Activated CD4-positive, alpha-beta T cell treated with anti-CD3 and anti-CD28 coated beads, Interleukin-2, amount 10 ng/mL, durations not matched to agents 24 days and 14 days (primary cell): ENCODE measurements around the gene UBR7. TPM values are rescaled to one million over a fixed set of nuclear protein-coding genes. Genes with fewer than 3 reads are reported as not detected.

Experiments
- DNase-seq: peaks from one replicate; pipeline ENCODE4 v3.0.0; 2022
- H3K27ac Mint-ChIP-seq: one replicate; pipeline ENCODE4 v1.8.0; 2022; ENCODE audit warnings: mild to moderate bottlenecking, mixed read lengths
- H3K27me3 Mint-ChIP-seq: one replicate; pipeline ENCODE4 v1.8.0; 2022; ENCODE audit warnings: mixed read lengths
- H3K36me3 Mint-ChIP-seq: one replicate; pipeline ENCODE4 v1.8.0; 2022; ENCODE audit warnings: low read depth, mild to moderate bottlenecking, mixed read lengths
- H3K4me1 Mint-ChIP-seq: one replicate; pipeline ENCODE4 v1.8.0; 2021; ENCODE audit warnings: mixed read lengths
- H3K4me3 Mint-ChIP-seq: one replicate; pipeline ENCODE4 v1.8.0; 2022; ENCODE audit warnings: mild to moderate bottlenecking, moderate library complexity, mixed read lengths
- H3K9me3 Mint-ChIP-seq: one replicate; pipeline ENCODE4 v1.8.0; 2021; ENCODE audit warnings: mixed read lengths
- intact Hi-C: fragments of 100-400 bp; cut with micrococcal nuclease; formaldehyde crosslinking; loops from one replicate; pipeline ENCODE4 v1.15.1; 2023
- total RNA-seq: library from RNA; stranded (reverse); gene quantifications from 2 replicates; pipeline ENCODE4 v1.2.3, GENCODE V29; 2022

UBR7 gene
- total RNA-seq, 1 donor from 2014 or later = 35.3 TPM

DNA sequence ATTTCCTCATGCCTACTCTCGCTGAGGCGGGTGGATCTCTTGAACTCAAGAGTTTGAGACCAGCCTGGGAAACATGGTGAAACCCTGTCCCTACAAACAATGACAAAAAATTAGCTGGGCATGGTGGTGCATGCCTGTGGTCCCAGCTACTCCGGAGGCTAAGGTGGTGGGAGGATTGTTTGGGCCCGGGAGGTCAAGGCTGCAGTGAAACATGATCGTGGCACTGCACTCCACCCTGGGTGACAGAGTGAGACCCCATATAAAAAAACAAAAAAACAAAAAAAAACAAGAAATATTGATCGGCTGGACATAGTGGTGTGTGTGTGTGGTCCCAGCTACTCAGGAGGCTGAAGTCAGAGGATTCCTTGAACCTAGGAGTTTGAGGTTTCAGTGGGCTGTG is 31.6 kb upstream of the UBR7 start:
- H3K36me3 Mint-ChIP-seq = no peaks in the 10 kb centered on the region
- H3K4me1 Mint-ChIP-seq = peaks cover 7% of the 10 kb centered on the region
- H3K27ac Mint-ChIP-seq = no peak overlapping the region
- intact Hi-C loops = loop anchor here (5.0 kb wide), 1 partner anchor 223 kb away; no protein-coding TSS in a partner anchor
- peaks cover 3% of the 10 kb centered on the region for H3K27me3 Mint-ChIP-seq
- H3K9me3 Mint-ChIP-seq = no peaks in the 10 kb centered on the region
- H3K4me3 Mint-ChIP-seq = no peak overlapping the region
- no peak for DNase-seq

DNA sequence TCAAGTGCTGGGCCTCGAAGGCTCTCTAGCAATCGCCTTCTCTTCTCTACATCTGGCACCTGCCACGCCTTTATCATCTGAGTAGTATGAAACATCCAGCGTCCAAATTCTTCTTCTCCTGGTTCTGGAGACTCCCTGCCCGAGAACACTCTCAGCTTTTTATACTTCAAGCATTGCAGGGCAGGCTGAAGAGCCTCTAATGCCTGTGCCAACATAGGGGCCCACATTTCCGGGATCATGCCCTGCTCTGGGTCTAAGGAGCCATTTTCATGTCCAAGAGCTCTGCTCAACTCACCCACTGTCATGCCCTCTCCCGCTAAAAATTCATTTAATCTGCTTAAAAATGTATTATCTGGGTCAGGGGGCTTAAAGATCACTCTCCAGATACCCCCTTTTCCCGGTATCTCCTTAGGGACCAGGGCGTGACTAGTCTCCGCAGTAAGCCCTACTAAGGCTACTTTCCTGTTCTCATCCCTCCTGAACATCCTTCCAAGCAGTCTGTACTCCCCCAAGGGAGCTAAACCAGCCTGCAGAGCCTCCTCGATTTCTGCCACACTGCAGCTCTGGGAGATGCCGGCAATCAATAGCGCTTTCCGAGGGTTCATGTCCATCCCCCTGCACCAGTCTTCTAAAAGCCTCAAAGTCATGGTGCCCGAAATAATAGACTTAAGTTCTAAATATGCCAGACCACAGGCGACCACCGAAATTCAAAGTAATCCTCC is 23.3 kb upstream of the UBR7 start:
- Mint-ChIP-seq H3K4me1 (peaks cover 24% of the 10 kb centered on the region), H3K4me3 (peak overlapping the region; percentile 95), H3K27ac (peak overlapping the region; percentile 90), H3K9me3 (no peaks in the 10 kb centered on the region), H3K27me3 (no peaks in the 10 kb centered on the region), H3K36me3 (peaks cover 21% of the 10 kb centered on the region)
- peak; percentile 59 for DNase-seq
- intact Hi-C loops = loop anchor here (2.0 kb wide), 1 partner anchor 69 kb away; the partner anchor contains the start of gene ITPK1

DNA sequence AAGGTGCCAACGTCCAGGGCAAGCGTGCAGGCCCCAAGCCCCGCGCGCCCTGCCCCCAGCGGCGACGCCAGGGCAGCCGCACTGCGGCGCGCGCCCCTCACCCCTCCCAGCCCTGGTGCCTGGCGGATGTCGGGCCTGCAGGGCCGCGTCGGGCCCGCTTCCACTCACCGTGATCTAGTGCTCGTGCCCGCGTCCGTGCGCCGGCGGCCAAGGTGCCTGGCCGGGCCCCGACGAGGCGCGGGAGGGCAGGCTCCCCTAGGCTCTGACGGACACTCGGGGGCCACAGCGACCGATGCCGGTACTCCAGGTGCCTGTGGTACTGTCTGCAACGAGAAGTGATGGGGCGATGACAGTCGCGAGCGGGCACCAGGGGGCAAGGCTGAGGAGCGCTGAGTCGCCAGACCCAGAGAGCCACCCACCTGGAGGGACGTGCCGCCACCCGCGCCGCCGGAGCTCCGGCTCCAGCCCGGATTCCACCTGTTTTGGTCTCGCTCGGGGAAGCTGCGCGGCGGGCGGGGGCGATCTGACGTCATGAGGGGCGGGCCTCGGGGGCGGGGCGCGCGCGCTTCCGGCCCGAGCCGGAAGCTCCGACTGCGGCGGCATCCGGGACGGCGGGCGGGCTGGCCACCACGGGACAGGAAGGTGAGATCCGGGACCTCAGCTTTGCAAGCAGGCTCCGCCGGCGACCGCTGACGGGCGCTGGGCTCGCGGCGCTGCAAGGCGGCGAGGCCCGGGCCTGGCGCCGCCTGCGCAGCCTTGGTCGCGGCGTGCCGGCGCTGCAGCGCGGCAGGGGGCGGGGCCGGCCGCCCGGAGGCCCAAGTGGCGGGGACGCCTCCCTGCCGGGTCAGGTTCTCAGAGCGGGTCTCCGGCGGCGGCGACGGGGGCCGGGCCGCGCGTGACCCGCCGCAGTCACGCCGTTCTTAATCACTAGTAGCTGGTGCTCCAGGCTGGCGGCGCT is 22.4 kb upstream of the UBR7 start, which contains the start of the genes LYSET and MOAP1:
LYSET (plus strand) TSS at position 927 of the 958 bp plus-strand sequence. CDS start 89 bp downstream, outside the sequence.
MOAP1 (minus strand) TSS at position 507 of the 958 bp plus-strand sequence. CDS start 655 bp downstream, outside the sequence.
- no peaks in the 10 kb centered on the region for H3K9me3 Mint-ChIP-seq
- H3K27me3 Mint-ChIP-seq = no peaks in the 10 kb centered on the region
- peak within 1 kb of the TSS; percentile 90 for H3K27ac Mint-ChIP-seq

DNA sequence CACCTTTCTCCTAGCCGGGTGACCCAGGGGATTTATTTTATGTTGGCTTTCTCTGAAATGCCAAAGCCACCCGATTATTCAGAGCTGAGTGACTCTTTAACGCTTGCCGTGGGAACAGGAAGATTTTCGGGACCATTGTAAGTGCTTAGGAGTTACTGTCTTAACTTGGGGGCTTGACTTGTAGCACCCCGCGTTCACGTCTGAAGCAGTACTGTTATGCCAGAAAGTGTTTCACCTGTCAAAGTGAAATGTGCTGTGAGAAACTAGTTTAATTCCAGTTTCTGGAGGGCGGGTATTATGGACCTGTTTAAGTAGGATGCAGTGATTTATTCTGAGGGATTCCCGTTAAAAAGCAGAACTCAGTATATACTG is 21.7 kb upstream of the UBR7 start:
- no peak for DNase-seq
- Mint-ChIP-seq H3K4me3 (peak overlapping the region; percentile 91), H3K4me1 (peaks cover 27% of the 10 kb centered on the region), H3K27me3 (no peaks in the 10 kb centered on the region), H3K9me3 (no peaks in the 10 kb centered on the region), H3K36me3 (peaks cover 26% of the 10 kb centered on the region), H3K27ac (peak overlapping the region; percentile 88)
- intact Hi-C loops = loop anchor here (1.0 to 2.0 kb wide), 2 partner anchors 22 to 71 kb away; partner anchors contain the start of genes GON7, ITPK1 and UBR7

More for the DNA sequence above, 22.4 kb upstream of the UBR7 start, which contains the start of the genes LYSET and MOAP1:
- Mint-ChIP-seq H3K4me3 (peak within 1 kb of the TSS; percentile 95), H3K4me1 (peaks cover 27% of the 10 kb centered on the region), H3K36me3 (peaks cover 24% of the 10 kb centered on the region)
- intact Hi-C loops = loop anchor here (1.0 to 2.0 kb wide), 2 partner anchors 23 to 70 kb away; partner anchors contain the start of genes GON7, ITPK1 and UBR7
- peak; percentile 96 for DNase-seq

DNA sequence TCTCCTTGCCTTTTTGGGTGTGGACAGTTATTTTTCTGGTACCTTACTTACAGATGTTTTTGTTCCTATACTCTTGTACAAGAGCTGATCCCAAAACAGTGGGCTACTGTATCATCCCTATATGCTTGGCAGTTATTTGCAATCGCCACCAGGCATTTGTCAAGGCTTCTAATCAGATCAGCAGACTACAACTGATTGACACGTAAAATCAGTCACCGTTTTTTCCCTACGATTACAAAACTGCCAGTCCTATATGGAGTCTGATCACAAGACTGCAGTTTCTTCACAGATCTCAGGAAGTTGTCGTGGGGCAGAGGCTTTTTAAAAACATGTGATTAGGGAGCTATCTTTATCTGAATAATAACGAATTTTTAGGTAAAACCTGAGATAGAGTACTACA is 20.6 kb upstream of the UBR7 start:
- no peak for DNase-seq
- peaks cover 26% of the 10 kb centered on the region for H3K36me3 Mint-ChIP-seq
- intact Hi-C loops = no loop called here
- no peak overlapping the region for H3K27ac Mint-ChIP-seq
- no peaks in the 10 kb centered on the region for H3K9me3 Mint-ChIP-seq
- H3K4me1 Mint-ChIP-seq = peaks cover 27% of the 10 kb centered on the region
- peak overlapping the region; percentile 47 for H3K4me3 Mint-ChIP-seq
- H3K27me3 Mint-ChIP-seq = no peaks in the 10 kb centered on the region

DNA sequence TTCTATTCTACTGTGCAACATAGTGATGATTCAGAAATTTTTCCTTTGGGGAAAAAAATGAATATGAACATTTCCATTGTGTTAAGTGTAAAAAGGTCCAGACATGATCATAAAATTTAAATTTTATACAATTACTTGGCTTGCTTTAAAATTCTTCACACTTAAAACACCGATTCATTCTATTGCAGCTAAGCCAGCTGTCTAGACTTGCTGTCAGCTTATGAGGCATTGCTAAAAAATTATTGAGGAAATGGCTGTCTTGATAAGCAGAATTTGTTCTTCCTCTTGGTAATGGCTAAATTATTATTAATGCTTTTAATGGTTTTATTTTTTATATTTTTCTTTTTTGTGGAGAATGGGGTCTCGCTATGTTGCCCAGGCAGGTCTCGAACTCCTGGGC is 20.1 kb upstream of the UBR7 start:
- Mint-ChIP-seq H3K4me1 (peaks cover 25% of the 10 kb centered on the region), H3K27me3 (no peaks in the 10 kb centered on the region), H3K4me3 (no peak overlapping the region), H3K27ac (no peak overlapping the region), H3K36me3 (peaks cover 22% of the 10 kb centered on the region), H3K9me3 (no peaks in the 10 kb centered on the region)
- no peak for DNase-seq
- intact Hi-C loops = no loop called here

DNA sequence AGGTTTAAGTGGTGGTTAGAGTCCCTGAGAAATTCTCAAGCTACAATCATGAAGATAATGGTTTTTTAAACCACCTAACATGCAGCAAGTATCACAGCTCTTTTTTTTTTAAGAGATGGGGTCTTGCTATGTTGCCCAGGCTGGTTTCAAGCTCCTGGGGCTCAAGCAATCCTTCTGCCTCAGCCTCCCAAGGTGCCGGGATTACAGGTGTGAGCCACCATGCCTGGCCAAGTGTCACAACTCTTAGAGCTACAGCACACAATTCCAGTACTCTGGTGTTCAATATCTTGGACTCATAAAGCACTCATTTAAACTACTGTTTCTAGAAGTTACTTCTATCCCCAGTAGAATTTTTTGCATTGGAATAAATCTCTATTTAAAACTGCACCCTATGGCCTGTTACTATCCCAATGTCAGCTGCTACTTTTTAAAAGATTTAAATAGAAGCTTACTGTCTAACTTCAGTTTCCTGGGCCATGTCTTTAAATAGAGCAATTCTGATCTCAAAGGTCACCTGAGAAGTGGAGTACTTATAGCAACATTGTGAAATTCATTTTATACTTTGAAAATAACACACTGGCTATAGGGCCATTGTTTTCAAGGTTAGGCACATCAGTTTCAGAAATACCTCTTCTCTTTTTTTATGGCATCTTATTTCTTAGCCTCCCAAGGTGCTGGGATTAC is 11.6 kb upstream of the UBR7 start:
- Mint-ChIP-seq H3K9me3 (no peaks in the 10 kb centered on the region), H3K27me3 (no peaks in the 10 kb centered on the region), H3K36me3 (peaks cover 5% of the 10 kb centered on the region), H3K27ac (no peak overlapping the region), H3K4me1 (no peaks in the 10 kb centered on the region), H3K4me3 (no peak overlapping the region)
- intact Hi-C loops = no loop called here
- no peak for DNase-seq

DNA sequence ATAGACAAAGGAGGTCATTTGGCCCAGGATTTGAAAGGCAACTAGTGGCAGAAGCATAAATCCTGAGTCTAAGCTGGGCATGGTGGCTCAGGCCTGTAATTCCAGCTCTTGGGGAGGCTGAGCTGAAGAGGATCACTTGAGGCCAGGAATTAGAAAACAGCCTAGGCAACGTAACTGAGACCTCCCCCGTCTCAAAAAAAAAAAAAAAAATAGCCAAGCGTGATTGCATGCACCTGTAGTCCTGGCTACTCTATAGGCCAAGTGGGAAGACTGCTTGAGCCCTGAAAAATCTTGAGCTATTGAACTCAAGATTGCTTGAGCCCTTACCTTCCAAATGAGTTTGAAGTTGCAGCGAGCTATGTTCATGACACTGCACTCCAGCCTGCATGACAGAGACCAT is 8.0 kb upstream of the UBR7 start:
- Mint-ChIP-seq H3K4me1 (no peaks in the 10 kb centered on the region), H3K27me3 (no peaks in the 10 kb centered on the region), H3K27ac (no peak overlapping the region), H3K4me3 (no peak overlapping the region), H3K36me3 (peaks cover 5% of the 10 kb centered on the region), H3K9me3 (no peaks in the 10 kb centered on the region)
- DNase-seq = no peak
- intact Hi-C loops = no loop called here

DNA sequence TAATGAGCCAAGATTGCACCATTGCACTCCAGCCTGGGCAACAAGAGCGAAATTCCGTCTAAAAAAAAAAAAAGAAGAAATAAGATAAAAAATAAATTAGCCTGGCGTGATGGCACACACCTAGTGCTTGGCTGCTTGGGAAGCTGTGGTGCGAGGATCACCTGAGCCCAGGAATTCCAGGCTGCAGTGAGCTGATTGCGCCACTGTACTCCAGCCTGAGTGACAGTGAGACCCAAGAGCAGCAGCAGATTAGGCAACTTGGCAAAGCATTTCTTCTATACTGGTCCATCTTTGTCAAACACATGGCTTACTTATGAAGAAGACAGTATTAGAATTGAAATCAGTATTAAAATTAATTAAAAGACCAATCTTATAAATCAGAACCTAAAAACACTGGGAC is 6.5 kb upstream of the UBR7 start:
- Mint-ChIP-seq H3K36me3 (peaks cover 11% of the 10 kb centered on the region), H3K27me3 (no peaks in the 10 kb centered on the region), H3K9me3 (no peaks in the 10 kb centered on the region), H3K4me3 (no peak overlapping the region), H3K27ac (no peak overlapping the region), H3K4me1 (peaks cover 9% of the 10 kb centered on the region)
- intact Hi-C loops = no loop called here
- no peak for DNase-seq

DNA sequence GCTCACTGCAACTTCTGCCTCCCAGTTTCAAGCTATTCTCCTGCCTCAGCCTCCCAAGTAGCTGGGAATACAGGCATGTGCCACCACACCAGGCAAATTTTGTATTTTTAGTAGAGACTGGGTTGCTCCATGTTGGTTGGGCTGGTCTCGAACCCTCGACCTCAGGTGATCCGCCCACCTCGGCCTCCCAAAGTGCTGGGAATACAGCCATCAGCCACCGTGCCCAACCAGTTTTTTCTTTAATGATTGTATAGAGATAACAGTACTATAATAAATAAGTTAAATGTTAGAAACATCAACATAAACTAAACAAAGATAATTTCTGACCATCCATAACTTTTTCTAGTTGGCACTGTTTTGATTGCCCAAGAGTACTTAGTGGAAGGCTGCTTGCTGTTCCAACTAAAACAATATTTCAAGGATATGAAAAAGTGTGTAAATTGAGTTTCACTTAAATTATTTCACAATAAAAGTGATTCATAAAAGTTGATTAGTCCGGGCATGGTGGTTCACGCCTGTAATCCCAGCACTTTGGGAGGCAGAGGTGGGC is 5.8 kb upstream of the UBR7 start:
- intact Hi-C loops = no loop called here
- Mint-ChIP-seq H3K4me3 (no peak overlapping the region), H3K9me3 (no peaks in the 10 kb centered on the region), H3K27me3 (no peaks in the 10 kb centered on the region), H3K4me1 (peaks cover 13% of the 10 kb centered on the region), H3K27ac (no peak overlapping the region), H3K36me3 (peaks cover 11% of the 10 kb centered on the region)
- no peak for DNase-seq

DNA sequence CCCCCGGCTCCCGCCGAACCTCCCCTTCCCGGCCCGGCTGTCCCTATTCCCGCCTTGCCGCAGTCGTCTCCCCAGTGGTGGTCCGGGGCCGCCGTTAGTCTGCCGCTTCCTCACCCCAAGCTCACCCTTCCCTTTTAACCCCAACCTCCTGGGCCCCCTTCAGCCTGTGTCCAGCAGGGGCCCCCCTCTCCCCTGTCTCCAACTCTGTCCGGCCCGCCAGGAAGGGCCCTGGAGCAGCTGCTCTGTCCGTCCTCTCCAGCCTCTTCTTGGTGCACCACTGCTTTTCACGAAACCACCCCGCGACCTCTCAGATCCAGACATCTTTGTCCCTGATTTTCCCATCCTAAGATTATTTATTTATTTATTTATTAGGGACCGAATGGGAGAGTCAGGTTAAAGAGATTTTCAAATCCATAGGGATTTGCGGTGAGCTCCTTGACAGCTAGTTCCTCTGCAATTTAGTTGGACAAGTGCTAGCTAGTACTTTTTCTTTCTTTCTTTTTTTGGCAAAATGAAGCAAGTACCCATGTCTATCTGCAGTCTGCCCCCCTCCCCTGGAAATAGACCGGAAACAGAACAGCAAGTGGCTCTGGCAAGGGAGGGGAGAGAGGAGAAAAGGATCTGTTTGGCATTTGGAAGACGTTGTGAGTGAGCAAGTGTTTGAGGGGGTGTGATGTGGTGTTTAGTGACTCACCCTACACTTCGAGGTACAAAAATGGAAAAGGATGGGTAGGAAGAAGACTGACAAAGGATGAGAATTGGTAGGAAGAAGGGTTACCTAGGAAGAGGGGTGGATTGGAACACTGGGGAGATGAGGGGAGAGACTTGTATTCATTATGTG is 632 bp downstream of the UBR7 start:
- intact Hi-C loops = loop anchor here (1.0 to 5.0 kb wide), 4 partner anchors 22 to 413 kb away; partner anchors contain the start of genes BTBD7, GOLGA5, ITPK1 and LYSET
- DNase-seq = peak; percentile 77
- no peaks in the 10 kb centered on the region for H3K27me3 Mint-ChIP-seq
- peak overlapping the region; percentile 97 for H3K27ac Mint-ChIP-seq
- H3K4me1 Mint-ChIP-seq = peaks cover 37% of the 10 kb centered on the region
- H3K36me3 Mint-ChIP-seq = peaks cover 21% of the 10 kb centered on the region
- peak overlapping the region; percentile 74 for H3K4me3 Mint-ChIP-seq
- H3K9me3 Mint-ChIP-seq = no peaks in the 10 kb centered on the region

DNA sequence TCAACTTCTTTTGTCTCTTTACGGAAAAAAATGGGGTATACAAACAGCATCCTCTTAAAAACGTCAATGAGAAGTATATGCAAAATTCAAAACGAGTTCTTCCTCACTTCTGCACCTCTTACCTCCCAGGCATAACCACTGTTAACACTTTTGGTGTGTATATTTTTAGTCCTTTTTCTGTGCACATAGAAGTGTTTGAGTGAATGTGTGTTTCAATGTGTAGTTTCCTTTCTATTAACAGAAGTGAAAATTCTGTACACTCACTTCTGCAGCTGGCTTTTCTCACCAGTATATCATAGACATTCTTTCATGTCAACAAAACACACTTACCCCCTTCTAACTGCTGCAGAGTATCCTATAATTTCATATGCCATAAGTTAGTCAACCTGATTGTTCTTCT is 5.4 kb downstream of the UBR7 start:
- H3K4me1 Mint-ChIP-seq = peaks cover 22% of the 10 kb centered on the region
- peaks cover 29% of the 10 kb centered on the region for H3K36me3 Mint-ChIP-seq
- intact Hi-C loops = no loop called here
- no peak for DNase-seq
- H3K4me3 Mint-ChIP-seq = no peak overlapping the region
- no peaks in the 10 kb centered on the region for H3K9me3 Mint-ChIP-seq
- no peak overlapping the region for H3K27ac Mint-ChIP-seq
- H3K27me3 Mint-ChIP-seq = no peaks in the 10 kb centered on the region
